ENCODE data around the gene BMP8B. TPM values are rescaled to one million over a fixed set of nuclear protein-coding genes. Genes with fewer than 3 reads are reported as not detected.

The BMP8B gene
- total RNA-seq, 1 donor from 2014 or later, result 0.18 TPM

DNA sequence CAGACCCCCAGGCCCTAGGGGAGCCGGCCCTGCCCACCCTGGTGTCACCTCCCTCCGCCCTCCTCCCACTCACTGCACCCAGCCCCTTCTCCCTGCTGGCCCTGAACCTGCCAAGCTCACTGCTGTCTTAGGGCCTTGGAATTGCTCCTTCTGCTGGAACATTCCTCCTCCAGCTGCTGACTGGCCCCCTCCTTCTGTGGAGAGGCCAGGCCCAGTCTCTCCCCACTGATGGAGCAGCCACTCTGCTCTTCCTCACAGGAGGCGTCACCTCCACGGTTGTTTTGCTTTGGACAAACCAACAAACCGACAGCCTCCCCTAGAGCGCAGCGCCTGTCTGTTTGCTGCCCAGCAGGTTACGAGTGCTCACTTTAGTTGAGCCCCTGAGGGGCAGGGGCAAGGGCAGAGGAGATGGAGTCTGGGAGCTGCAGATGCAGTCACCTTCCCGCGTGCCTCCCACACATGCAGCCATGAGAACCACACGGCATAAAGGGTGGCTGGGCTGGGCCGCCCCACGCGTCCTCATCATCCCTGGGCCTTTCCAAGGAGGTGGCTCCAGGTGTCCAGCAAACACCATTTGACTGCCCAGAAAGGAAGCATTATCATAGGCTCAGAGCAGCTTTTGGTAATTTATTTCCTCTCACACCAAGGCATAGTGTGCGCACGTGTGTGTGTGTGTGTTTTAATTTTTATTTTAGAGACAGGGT, 27.0 kb downstream of the BMP8B start:
- H3K4me3 Mint-ChIP-seq, result no peak overlapping the region
- TF ChIP-seq, protein P1, sequence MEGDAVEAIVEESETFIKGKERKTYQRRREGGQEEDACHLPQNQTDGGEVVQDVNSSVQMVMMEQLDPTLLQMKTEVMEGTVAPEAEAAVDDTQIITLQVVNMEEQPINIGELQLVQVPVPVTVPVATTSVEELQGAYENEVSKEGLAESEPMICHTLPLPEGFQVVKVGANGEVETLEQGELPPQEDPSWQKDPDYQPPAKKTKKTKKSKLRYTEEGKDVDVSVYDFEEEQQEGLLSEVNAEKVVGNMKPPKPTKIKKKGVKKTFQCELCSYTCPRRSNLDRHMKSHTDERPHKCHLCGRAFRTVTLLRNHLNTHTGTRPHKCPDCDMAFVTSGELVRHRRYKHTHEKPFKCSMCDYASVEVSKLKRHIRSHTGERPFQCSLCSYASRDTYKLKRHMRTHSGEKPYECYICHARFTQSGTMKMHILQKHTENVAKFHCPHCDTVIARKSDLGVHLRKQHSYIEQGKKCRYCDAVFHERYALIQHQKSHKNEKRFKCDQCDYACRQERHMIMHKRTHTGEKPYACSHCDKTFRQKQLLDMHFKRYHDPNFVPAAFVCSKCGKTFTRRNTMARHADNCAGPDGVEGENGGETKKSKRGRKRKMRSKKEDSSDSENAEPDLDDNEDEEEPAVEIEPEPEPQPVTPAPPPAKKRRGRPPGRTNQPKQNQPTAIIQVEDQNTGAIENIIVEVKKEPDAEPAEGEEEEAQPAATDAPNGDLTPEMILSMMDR (IDR thresholded peaks at IDR 0.05; ENCODE audit: unreplicated experiment), result no peak
- DNase-seq (ENCODE audit: low spot score in 2 of 2, unreplicated experiment in 2 of 2), result no peak
- peaks cover 14% of the 10 kb centered on the region for H3K36me3 Mint-ChIP-seq
- H3K27me3 Mint-ChIP-seq (ENCODE audit: low read depth), result no peaks in the 10 kb centered on the region
- H3K27ac Mint-ChIP-seq, result no peak overlapping the region
- H3K9me3 Mint-ChIP-seq, result no peaks in the 10 kb centered on the region
- no peaks in the 10 kb centered on the region for H3K4me1 Mint-ChIP-seq

DNA sequence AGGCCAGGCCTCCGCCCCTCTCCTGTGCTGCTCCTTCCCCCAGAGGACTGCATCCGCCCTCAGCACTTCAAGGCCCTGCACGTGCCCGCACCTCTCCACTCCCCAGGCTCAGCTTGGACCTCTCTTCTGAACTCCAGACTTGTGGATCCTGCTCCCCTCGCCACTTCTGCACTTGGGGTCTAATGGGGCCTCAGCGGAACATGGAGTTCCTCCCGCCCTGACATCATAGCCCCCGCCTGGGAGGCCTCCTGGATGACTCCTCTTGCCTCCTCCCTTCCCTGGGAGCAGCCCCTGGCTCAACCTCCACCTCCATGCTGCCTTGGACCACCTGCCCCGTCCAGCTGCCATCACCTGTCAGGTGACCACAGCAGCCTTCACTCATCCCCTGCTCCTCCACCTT, 27.6 kb downstream of the BMP8B start:
- no peak overlapping the region for H3K27ac Mint-ChIP-seq
- TF ChIP-seq, protein P1 (IDR thresholded peaks at IDR 0.05; ENCODE audit: unreplicated experiment), result no peak
- no peak overlapping the region for H3K4me3 Mint-ChIP-seq
- no peaks in the 10 kb centered on the region for H3K27me3 Mint-ChIP-seq (ENCODE audit: low read depth)
- DNase-seq (ENCODE audit: low spot score in 2 of 2, unreplicated experiment in 2 of 2), result no peak
- no peaks in the 10 kb centered on the region for H3K4me1 Mint-ChIP-seq
- no peaks in the 10 kb centered on the region for H3K9me3 Mint-ChIP-seq
- H3K36me3 Mint-ChIP-seq, result peaks cover 18% of the 10 kb centered on the region

DNA sequence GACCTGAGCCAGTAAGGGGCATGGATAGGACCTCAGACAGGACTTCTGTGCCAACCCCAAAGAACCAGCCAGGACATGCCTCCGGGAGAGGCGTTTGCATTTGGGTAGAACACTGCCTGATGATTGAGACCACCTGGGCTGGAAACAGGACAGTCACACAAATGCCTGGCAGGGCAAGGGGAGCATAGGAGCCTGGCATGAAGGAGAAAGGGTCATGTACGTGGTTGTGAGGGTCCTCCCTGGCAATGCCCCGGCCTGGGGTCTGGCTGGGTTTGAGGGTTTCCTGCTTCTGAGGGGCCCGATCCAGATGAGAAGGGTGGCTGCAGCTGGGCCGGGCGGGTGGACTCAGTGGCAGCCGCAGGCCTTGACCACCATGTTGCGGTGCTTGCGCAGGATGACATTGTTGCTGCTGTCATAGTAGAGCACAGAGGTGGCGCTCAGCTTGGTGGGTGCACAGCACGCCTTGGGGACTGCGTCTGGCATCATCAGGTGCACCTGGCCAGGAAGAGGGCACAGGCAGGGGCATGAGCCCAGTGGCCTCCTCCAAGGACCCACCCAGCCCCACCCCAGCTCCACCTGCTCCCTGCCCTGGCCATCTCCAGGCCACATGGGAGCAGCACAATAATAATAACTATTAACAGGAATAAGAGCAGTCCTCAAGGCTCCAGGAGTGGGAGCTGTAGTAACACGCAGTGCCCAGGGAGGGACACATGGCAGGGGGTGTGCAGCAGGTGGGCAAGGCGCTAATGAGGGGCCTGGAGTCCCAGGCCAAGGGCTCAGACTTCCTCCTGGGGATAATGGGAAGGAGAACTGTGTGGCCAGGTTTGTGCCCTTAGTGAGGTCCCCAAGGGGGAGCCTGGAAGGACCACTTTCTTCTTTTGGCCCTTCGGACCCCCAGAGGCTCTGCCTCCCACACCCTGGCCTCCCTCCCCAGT, 28.3 kb downstream of the BMP8B start:
- H3K4me1 Mint-ChIP-seq, result no peaks in the 10 kb centered on the region
- no peaks in the 10 kb centered on the region for H3K9me3 Mint-ChIP-seq
- no peaks in the 10 kb centered on the region for H3K27me3 Mint-ChIP-seq (ENCODE audit: low read depth)
- H3K27ac Mint-ChIP-seq, result no peak overlapping the region
- no peak for DNase-seq (ENCODE audit: low spot score in 2 of 2, unreplicated experiment in 2 of 2)
- TF ChIP-seq, protein P1 (IDR thresholded peaks at IDR 0.05; ENCODE audit: unreplicated experiment), result no peak
- peaks cover 18% of the 10 kb centered on the region for H3K36me3 Mint-ChIP-seq
- no peak overlapping the region for H3K4me3 Mint-ChIP-seq

DNA sequence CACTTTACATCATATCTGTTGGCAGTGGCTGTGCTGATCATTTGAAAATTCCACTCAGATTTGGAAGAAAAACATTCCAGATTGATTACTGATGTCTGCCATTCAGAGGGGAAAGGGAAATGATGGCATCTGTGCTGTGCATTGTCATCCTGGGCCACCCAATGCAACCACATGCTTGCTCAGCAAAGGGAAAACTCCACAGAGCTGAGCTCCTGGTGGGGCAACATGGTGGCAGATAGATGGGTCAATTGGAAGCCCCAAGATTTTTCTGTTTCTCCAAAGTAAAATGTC, 29.3 kb downstream of the BMP8B start:
- Mint-ChIP-seq H3K4me1 (no peaks in the 10 kb centered on the region), H3K36me3 (peaks cover 18% of the 10 kb centered on the region), H3K9me3 (no peaks in the 10 kb centered on the region), H3K4me3 (no peak overlapping the region), H3K27me3 (ENCODE audit: low read depth) (no peaks in the 10 kb centered on the region), H3K27ac (no peak overlapping the region)
- TF ChIP-seq, protein P1 (IDR thresholded peaks at IDR 0.05; ENCODE audit: unreplicated experiment), result no peak
- no peak for DNase-seq (ENCODE audit: low spot score in 2 of 2, unreplicated experiment in 2 of 2)

DNA sequence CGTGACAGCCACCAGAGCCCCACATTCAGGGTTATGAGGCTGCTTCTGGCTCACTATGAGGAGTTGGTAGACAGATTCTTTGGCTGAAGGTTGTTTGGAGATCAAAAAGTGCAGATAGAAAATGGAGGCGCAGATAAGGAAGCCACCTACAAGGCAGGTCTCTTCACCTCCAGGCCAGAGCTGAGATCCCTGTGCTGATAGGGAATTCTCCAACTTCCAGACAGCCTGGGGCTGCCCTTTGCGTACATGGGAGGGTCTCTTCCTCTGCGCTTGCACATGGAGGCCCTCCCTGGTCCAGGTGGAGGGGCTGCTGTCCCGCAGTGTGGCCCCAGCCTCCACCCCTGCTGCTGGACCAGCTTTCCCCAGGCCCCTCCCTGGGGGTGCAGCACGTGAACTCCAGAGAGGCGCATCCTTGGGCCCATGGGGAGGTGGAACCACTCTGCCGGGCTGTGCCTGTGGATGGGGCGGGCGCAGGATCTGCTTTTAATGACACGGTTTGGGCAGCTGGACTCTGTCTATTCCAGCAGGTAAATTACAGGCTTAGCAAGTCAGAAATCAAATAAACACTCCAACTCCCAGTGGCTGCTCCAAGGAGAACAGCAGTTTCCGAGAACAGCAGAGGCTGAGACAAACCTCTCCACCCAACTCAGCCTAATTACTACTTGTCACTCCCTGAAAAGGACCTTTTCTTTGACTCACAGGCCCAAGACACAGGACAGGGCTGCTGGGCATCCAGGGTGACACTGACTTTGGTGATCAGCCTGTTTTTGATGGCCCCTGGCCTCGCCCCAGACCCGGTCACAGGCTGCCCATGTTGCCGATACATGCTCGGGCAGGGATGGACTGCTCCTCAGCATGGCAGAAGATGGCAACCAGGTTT, 29.9 kb downstream of the BMP8B start:
- no peaks in the 10 kb centered on the region for H3K27me3 Mint-ChIP-seq (ENCODE audit: low read depth)
- no peak overlapping the region for H3K4me3 Mint-ChIP-seq
- no peaks in the 10 kb centered on the region for H3K4me1 Mint-ChIP-seq
- H3K27ac Mint-ChIP-seq, result no peak overlapping the region
- H3K9me3 Mint-ChIP-seq, result no peaks in the 10 kb centered on the region
- H3K36me3 Mint-ChIP-seq, result peaks cover 21% of the 10 kb centered on the region
- TF ChIP-seq, protein P1 (IDR thresholded peaks at IDR 0.05; ENCODE audit: unreplicated experiment), result no peak
- DNase-seq (ENCODE audit: low spot score in 2 of 2, unreplicated experiment in 2 of 2), result no peak

All from mesothelial cell of epicardium (in vitro differentiated cells).